CD4-positive, alpha-beta T cell treated with Interleukin-15 for 1 hour (primary cell): ENCODE results near the gene SLC35B2.
A peak's percentile ranks its signal among the peaks of the same experiment; 100 is the strongest.

Experiments
- DNase-seq: peaks from one replicate; pipeline ENCODE4 v3.0.0-alpha.2; 2020

Gene SLC35B2

DNA sequence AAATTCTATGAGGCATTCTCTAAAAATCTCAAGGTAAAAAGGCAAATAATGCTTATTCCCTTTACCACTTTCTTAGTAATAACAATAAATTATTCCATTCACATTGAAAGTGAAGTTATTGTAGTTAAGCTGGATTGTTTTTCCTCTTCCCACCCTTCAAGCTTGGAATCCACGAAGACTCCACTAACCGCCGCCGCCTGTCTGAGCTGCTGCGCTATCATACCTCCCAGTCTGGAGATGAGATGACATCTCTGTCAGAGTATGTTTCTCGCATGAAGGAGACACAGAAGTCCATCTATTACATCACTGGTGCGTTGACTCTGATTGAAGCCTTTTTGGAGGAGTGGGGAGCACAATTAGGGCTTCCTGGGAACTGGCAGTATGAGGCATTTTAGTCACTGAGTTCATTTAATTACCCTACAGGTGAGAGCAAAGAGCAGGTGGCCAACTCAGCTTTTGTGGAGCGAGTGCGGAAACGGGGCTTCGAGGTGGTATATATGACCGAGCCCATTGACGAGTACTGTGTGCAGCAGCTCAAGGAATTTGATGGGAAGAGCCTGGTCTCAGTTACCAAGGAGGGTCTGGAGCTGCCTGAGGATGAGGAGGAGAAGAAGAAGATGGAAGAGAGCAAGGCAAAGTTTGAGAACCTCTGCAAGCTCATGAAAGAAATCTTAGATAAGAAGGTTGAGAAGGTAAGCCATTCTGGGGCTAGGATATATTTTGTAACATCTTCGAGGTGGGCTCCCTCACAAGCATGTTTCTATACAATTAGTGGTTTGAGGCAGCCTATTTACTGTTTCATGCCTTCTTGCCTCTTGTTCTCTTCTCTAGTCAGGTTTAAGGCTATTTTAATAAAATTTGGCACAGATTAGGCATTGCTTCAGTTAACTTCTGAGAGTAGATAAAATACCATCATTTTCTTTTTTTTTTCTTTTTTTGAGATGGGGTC lies 5.5 kb downstream of the SLC35B2 start:
- no peak for DNase-seq

DNA sequence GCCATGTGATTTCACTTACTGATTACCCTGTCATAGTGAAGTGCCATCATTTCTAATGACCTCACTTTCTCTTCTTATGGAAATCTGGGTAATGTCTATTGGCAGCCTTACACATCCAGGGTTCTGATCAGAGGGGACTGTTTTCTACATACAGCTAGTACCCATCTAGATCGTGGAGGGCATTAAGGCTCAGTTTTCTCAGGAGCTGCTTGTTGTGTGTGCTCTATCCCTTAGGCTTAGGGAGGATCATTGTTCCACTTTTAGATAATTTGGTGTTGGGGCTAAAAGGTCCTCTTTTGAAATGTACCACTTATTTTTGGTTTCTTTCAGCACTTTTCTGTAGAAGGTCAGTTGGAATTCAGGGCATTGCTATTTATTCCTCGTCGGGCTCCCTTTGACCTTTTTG lies 6.6 kb downstream of the SLC35B2 start:
- no peak for DNase-seq

DNA sequence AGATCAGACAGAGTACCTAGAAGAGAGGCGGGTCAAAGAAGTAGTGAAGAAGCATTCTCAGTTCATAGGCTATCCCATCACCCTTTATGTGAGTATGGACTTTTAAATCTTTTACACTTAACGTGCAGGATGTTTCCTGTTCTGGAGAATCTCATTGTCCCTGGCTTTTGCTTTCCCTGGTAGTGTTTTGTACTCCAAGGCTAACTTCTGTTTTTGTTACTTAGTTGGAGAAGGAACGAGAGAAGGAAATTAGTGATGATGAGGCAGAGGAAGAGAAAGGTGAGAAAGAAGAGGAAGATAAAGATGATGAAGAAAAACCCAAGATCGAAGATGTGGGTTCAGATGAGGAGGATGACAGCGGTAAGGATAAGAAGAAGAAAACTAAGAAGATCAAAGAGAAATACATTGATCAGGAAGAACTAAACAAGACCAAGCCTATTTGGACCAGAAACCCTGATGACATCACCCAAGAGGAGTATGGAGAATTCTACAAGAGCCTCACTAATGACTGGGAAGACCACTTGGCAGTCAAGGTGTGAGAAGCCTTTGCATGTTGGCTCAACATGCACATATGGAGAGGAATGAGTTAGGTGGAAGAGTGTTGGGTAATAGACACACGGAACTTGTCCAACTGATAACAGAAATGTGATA lies 7.1 kb downstream of the SLC35B2 start:
- DNase-seq, result no peak

DNA sequence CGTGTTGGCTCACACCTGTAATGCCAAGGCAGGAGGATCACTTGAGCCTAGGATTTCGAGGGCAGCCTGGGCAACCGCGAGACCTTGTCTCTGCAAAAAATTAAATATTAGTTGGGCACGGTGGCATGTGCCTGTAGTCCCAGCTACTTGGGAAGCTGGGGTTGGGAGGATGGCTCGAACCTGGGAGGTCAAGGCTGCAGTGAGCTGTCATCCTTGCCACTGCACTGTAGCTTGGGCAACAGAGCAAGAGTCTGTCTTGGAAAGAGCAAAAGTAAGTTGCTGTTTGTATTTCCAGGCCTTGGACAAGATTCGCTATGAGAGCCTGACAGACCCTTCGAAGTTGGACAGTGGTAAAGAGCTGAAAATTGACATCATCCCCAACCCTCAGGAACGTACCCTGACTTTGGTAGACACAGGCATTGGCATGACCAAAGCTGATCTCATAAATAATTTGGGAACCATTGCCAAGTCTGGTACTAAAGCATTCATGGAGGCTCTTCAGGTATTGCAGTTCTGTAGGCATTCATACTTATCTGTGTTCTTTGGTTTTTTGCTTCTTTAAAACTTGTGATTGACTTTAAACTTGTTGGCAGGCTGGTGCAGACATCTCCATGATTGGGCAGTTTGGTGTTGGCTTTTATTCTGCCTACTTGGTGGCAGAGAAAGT lies 8.1 kb downstream of the SLC35B2 start:
- no peak for DNase-seq

DNA sequence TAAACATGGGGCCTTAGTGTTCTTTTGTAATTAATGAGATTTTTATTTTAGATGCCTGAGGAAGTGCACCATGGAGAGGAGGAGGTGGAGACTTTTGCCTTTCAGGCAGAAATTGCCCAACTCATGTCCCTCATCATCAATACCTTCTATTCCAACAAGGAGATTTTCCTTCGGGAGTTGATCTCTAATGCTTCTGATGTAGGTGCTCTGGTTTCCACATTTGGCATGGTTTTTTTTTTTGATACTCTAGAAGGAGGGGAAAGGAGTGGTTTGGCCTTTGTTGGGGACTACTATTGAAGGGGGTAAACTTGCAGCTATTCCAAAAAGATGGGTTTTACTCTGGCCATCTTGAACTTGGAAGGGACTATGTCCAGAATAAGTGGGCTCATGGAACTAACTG lies 8.7 kb downstream of the SLC35B2 start:
- no peak for DNase-seq

DNA sequence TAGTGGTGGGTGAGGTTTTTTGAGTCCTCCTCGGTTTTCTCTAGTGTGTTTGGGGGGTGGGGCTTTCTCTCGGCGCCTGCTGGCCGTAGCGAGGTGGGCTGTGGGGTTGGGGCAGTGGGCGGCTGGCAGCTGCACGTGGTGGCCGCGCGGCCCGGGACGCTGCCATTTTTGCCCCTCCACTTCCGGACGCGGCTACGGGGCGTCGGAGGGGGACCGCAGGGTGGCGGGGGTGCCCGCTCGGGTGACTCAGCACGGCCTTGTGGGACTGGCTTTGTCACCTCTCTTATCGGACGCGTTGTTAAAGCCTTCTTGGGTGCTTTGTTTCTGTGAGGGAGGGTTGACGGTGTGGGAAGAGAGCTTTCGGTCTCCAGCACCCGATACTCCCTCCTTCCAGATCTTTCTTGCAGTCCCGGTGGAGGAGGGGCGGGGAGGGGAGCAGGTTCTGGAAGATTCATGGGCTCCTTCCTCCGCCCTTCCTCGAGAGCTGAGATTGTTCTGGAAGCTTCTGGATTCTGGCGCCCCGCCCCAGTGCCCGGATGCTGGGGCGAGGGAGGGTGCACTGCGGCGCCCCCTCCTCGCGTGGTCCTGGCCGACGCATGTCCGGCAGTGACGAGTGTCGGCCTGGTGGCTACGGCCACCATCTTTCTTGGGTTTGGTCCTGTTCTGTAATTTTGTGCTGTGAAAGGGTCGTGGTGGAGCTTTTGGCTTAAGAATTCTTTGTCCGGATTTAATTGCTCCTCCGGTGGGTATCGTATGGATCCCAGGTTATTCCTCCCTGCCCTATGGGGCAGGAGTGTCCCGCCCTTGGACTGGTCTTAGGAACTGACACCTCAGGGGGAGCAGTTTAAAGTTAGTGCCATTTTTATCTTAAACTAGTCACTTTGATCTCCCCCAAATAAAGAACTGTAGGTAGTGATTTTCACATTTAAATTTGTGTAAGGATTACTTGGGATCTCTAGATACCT lies 9.7 kb downstream of the SLC35B2 start:
- peak; percentile 86 for DNase-seq

DNA sequence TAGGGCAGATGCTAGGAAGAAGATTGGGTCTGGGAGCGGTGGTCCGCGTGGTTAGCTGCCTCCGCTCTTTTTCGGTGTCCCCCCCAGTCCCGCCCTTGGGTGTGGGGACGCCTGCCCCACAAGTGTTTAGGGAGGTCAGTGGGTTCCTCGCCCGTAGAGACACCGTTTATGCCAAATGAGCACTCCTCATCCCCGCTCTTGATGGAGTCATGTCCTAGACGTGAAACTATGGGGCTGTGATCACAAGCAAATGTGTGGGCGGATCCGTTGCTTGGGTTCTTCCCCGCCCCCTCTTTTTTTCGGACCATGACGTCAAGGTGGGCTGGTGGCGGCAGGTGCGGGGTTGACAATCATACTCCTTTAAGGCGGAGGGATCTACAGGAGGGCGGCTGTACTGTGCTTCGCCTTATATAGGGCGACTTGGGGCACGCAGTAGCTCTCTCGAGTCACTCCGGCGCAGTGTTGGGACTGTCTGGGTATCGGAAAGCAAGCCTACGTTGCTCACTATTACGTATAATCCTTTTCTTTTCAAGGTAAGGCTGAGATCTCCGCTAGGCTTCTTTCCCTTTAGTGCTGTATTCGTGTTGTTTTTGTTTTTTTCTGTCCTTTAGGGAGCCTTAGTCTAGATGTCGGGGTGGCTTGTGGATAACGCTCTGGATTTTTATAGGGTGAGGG lies 10.5 kb downstream of the SLC35B2 start, which contains the start of gene HSP90AB1:
TSS of gene HSP90AB1 (plus strand) at position 439 of the 675 bp plus-strand sequence. CDS start 1,529 bp downstream, outside the sequence.
- DNase-seq, result peak; percentile 99

DNA sequence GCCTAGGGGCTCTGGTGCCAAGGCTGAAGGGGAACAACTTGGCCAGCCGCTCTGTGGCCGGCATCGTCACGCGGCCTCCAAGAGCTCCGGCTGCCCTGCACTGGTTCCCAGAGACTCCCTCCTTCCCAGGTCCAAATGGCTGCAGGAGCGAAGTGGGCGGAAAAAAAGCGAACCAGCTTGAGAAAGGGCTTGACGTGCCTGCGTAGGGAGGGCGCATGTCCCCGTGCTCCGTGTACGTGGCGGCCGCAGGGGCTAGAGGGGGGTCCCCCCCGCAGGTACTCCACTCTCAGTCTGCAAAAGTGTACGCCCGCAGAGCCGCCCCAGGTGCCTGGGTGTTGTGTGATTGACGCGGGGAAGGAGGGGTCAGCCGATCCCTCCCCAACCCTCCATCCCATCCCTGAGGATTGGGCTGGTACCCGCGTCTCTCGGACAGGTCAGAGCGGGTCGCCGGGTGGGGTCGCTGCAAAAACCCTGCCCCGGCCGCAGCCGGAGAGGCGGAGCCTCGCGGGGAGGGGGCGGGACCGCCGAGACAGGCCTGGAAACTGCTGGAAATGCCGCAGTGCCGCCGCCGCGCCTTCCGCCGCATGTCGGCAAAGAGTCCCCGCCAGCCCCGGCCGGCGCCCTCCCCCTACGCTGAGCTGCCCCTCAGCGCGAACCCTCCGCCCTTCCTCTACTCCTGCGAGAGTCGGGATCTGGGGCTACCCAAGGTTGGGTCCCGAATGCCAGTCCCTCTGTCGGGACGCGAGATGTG lies 11.2 kb downstream of the SLC35B2 start:
- DNase-seq, result peak; percentile 86

DNA sequence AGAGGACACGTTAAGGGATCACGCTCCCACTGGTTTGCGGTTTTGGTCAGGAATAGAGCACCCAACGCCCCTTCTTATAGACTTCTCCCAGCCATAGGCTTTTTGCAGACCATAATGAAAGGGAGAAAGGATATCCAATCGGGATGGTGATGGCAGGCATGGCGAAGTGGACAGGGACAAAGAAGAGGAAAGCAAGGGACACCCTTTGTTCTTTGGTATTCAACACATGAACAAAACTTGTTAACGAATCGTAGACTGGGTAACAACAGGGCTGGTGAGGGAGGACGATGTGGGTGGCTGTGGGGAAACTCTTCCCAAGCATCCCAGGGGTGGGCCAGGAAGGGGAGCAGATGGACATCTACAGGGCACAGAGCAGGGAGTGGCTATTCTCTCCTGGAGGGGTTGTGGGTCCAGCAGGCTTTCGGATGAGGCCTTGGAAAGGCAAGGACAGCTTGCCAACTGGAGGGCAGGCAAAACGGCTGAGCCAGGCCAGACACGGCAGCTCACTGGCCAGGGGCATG lies 11.9 kb downstream of the SLC35B2 start:
- no peak for DNase-seq

DNA sequence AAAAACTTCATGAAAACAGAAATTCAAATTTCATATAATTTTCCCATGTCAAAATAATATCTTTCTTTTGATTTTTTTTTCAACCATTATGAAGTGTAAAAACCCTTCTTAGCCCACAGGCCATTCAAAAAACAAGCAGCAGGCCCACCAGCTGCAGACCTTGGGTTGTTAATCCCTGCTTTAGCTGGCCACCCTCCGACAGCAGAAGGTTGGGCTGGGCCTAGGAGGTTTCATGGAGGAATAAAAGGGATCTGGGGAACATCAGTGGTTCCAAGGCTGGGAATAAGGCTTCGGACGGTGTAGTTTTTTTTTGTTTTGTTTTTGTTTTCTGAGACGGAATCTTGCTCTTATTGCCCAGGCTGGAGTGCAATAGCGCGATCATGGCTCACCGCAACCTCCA lies 14.0 kb downstream of the SLC35B2 start:
- no peak for DNase-seq

DNA sequence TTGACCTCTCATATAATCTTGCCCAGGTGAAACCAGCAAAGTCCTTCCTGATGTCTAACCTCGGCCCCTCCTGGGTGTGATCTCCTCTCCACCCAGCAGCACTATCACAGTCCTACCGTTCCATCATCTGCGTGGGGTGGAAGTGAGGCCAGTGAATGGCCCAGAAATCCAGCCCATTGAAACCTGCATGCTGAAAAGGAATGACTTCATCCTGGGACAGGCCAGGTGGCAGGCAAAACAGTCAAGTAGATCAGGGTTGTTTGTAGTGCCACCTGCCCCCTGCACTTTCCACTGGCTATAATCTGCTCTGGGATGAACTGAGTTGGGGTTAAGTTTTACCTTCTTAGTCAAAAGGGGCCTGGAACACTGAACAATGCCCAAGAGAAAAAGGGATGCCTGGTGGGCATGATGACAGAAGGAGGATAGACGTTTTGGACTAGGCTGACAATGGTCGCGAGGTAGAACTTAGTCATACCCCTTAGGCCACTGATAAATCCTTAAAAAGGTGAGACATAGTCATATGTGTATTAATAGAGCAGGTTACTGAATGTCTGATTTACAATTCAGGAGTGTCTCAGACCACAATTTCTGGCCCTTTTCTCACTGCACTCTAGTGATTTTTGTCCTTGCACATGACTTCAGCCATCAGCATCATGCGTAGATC lies 18.5 kb downstream of the SLC35B2 start:
- no peak for DNase-seq

DNA sequence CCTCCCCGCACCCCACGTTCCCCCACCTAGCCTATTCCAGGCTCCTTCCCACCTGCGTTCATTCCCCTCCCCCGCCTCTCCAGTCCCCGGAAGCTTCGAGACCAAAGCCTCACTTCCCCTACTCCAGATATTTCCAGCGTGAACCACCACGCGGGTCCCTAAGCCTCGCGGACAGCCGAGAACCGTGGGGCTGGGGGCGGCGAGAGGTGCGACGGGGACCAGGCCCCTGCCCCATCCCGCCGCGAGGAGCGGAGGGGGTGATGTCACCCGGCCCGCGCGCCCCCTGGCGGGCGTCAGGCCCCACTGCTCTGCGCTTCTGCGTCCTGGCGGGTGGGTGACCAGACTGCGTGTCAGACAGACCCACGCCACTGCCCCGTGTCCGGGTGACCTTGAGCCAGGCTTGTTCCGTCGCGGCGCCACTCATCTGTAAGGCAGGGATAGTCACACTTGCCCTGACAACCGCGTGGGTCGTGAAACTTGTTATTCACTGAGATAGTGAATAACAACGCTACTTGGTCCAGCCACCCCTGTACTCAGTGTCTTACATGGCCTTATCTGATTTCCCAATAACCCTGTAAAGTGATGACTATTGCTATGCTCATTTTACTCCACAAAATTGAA lies 19.4 kb downstream of the SLC35B2 start:
- DNase-seq, result peak; percentile 81

DNA sequence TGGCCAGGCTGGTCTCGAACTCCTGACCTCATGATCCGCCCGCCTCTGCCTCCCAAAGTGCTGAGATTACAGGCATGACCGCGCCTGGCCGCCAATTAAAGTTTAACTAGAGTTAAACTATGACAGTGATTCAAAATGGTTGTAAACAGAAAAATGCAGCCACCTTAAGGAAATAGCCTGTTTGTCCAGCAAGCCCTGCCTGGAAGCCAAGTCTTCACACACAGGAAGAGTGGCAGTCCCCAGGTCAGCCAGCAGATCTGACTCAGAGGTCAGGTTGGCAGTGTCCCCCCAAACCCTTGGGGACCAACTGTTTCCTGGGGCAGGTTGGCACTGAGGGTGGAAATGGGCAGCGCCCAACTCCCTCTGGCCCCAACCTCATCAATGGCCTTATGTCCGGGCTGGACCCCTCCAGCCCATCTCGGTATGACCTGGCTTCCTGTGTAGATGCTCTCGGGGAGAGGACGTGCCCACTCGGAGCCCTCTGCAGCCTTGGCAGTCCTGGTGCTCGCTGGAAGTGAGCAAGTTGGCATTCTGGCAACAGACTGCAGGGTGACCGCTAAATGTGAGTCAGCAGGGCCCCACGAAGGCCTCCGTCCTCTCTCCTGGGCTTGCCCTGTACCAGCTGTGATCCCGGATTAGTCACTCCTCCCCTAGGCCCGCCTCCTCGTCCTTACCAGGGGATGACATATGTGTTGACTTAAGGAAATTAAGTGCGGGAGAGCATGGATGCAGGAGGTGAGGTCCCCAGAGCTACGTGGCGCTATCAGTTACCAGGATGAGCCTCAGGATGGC lies 20.1 kb downstream of the SLC35B2 start:
- peak; percentile 87 for DNase-seq

DNA sequence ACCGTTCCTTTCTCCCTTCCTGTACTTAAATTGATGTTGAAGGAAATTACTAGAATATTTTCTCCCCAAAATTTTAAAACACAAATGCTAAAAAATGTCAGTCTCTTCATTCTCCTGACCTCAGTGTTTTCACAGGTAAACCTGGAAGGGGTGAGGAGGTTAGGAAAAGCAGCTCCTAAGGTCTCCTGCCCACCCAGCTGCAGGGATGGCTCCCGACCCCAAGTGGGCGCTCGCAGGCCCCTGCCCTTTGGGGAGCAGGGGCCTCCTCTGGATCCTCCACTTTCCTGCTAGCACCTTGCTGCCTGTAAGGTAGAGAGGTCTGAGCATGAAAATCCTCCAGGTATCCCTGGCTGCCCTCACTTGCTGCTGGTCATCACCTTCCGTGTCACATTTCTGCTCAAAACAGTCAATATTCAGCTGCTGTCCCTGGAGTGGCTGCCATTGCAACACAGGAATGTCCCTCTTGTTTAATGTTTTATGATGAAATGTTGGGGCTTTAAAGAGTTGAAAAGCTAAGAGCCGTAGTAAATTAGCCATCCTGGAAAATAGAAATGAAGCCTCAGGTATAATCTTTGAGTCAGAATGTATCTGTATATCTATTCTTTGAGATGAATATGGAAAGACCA lies 21.3 kb downstream of the SLC35B2 start:
- no peak for DNase-seq

DNA sequence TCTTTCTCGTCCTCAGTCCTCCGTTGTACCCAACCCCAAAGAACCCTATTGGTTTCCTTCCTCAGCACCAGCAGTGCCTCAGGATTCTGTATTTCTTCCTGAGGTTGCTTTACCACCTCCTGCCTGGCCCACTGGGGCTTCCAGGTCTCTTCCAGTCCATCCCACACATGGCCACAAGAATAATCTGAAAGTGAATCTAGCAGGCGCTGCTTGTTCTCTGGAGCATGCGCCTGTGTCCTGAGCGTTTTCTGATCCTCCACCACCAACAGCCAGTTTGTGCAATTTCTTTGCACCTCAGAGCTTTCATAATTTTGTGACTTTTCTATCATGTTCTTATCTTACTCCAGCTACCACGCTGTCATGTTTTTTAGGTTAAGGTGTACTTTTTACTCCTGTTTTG lies 22.1 kb downstream of the SLC35B2 start:
- DNase-seq, result no peak

DNA sequence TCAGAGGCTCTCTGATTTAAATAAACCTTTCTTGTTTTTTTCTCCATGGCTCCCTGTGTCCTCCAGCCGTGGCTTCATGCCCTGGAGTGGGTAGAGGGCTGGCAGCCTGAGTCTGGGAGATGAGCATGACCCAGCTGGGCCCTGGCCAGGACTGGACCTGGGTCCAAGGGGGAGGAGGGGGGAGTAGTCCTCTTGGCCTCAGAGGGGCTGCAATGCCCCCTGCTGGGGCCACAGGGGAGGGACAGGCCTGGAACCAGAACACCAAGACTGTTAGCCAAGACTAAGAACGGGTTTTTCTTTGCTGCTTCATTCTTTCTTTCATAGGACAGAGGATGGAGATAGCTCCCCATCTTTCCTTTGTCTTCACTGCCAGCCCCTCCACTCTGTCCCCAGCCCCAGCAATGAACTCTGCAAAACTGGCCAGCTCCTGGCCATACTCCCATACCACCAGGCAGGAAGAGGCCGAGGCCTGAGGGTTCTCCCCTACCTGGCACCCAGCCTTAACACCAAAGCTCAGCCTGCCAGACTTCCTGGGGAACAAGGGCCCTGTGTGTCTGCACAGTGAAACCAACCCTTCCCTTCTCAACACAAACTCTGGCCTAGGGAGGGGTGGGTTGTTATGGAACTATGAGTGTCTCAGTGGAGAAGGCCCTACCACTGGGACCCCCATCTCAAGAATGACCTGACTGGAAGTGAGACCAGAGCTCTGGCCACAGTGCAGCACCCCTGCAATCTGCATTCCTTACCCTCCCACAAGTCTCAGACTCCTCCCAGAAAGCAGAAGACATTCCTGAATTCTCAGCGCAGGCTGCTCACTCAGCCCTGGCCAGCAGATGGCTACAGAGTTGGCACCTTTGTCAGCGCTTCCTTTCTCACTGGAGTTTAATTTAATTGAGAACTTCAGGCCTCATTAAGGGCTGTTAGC lies 23.0 kb downstream of the SLC35B2 start:
- no peak for DNase-seq

DNA sequence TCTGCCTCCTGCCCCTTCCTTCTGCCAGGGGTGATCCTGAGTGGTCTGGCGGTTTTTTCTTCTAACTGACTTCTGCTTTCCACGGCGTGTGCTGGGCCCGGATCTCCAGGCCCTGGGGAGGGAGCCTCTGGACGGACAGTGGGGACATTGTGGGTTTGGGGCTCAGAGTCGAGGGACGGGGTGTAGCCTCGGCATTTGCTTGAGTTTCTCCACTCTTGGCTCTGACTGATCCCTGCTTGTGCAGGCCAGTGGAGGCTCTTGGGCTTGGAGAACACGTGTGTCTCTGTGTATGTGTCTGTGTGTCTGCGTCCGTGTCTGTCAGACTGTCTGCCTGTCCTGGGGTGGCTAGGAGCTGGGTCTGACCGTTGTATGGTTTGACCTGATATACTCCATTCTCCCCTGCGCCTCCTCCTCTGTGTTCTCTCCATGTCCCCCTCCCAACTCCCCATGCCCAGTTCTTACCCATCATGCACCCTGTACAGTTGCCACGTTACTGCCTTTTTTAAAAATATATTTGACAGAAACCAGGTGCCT lies 23.7 kb downstream of the SLC35B2 start:
- no peak for DNase-seq
